Psoas muscle (tissue), 8 donors: ENCODE results near the gene HMOX1. TPM values are rescaled to one million over a fixed set of nuclear protein-coding genes. Genes with fewer than 3 reads are reported as not detected.

Experiments used
- ATAC-seq, 4 donors: fragments of 200-7000 bp; cut with Tn5 transposase; one replicate each; pipeline ENCODE4 v1.9.1; 2020; ENCODE audit warnings: moderate library complexity in 3 of 4, mild to moderate bottlenecking in 2 of 4
- DNase-seq, 2 donors: peaks; one replicate each; pipeline ENCODE4 v3.0.0-alpha.2; 2020
- H3K27ac ChIP-seq: fragments of 200-600 bp; one replicate; pipeline ENCODE4 v1.8.0; 2022
- H3K27me3 ChIP-seq, 3 donors: fragments of 200-600 bp in 1 of 3; one replicate each; pipeline versions ENCODE4 v1.6.1 to v1.8.0; 2013 to 2022; ENCODE audit warnings: low read length in 2 of 3, mild to moderate bottlenecking in 2 of 3, moderate library complexity in 1 of 3; ENCODE audit not compliant: insufficient read depth in 3 of 3
- H3K36me3 ChIP-seq, 2 donors: fragments of 200-600 bp in 1 of 2; one replicate each; pipeline versions ENCODE4 v1.6.1 to v1.8.0; 2013 to 2022; ENCODE audit warnings: low read depth in 1 of 2, mild to moderate bottlenecking in 1 of 2, moderate library complexity in 1 of 2; ENCODE audit not compliant: insufficient read depth in 1 of 2
- H3K4me1 ChIP-seq: fragments of 200-600 bp; one replicate; pipeline ENCODE4 v1.8.0; 2022
- H3K4me3 ChIP-seq: fragments of 200-600 bp; one replicate; pipeline ENCODE4 v1.8.0; 2022; ENCODE audit warnings: mild to moderate bottlenecking
- H3K9me3 ChIP-seq: fragments of 200-600 bp; one replicate; pipeline ENCODE4 v1.8.0; 2022
- CTCF ChIP-seq: fragments of 200-600 bp; IDR thresholded peaks from one replicate; pipeline ENCODE4 v1.8.0; 2022; ENCODE audit warnings: antibody characterized with exemption
- WGBS, 3 donors: extraction: QIAGEN DNeasy Blood & Tissue Kit; methylation state at CpG; one replicate each; pipeline versions ENCODE4 v1.1.6 to v1.1.7; 2013; 5-methylcytosine and 5-hydroxymethylcytosine counted together
- intact Hi-C, 2 donors: fragments of 100-400 bp; cut with DNase I; formaldehyde crosslinking; loops; one replicate each; pipeline versions ENCODE4 v1.11.0 to v1.14.2; 2022
- polyA plus RNA-seq, 3 donors: library from polyadenylated mRNA; stranded (reverse); fragments of 200-250 nt; gene quantifications; one replicate each; pipeline ENCODE4 v1.2.3, GENCODE V29; 2013
- total RNA-seq, 4 donors: library from RNA; stranded (reverse); fragmentation: NEBNext Ultra II Directional in 2 of 4; extraction: Animal tissue kit (Norgen Biotek cat#: 25700) in 2 of 4; gene quantifications; one replicate each; pipeline versions ENCODE4 v1.2.1 to v1.2.4, GENCODE V29; 2021 to 2023
- donor health status: healthy with polysubstance abuse.
- donor health status: DM: no; HTN: no; CAD: no; lungs with moderate emphysema.
- donor health status: Bipolar disorder and iron deficiency.
- donor health status: healthy.
- donor health status: DM: yes; HTN: yes; CAD: no.
- donor health status: DM: no; HTN: no; CAD: no.
- donor health status: DM: no; HTN: no; CAD: no.
- donor health status: DM: yes; HTN: yes; CAD: no.

Gene HMOX1
- total and polyA plus RNA-seq, 7 donors = 20.5 to 249 (median 75.0) TPM

- Histone ChIP-seq H3K27me3 (no peaks in the 10 kb centered on the region), H3K4me3 (no peak overlapping the region), H3K9me3 (no peaks in the 10 kb centered on the region), H3K4me1 (no peaks in the 10 kb centered on the region), H3K36me3 (peaks cover 11 to 85% of the 10 kb centered on the region in 2 donors), H3K27ac (no peak overlapping the region)
- no peak for TF ChIP-seq CTCF
- intact Hi-C loops = no loop called here
- DNase-seq = no peak
- 94 to 98% (median 96%) methylated on average over 4 of the region's 4 CpGs for WGBS, 3 donors
- ATAC-seq = no peak
Observed at GRCh38 chr22:35342390-35342789, 38.5 kb upstream of the HMOX1 start.

GRCh38 chr22:35343664-35344550 lies 37.0 kb upstream of the HMOX1 start:
- ATAC-seq (no peak), DNase-seq (no peak)
- Histone ChIP-seq H3K4me1 (no peaks in the 10 kb centered on the region), H3K27me3 (no peaks in the 10 kb centered on the region), H3K27ac (no peak overlapping the region), H3K9me3 (no peaks in the 10 kb centered on the region), H3K4me3 (no peak overlapping the region), H3K36me3 (peaks cover 9 to 84% of the 10 kb centered on the region in 2 donors)
- intact Hi-C loops = no loop called here
- WGBS, 3 donors = 96 to 97% (median 96%) methylated on average over 23 to 26 of the region's 26 CpGs
- TF ChIP-seq CTCF = no peak

GRCh38 chr22:35344956-35345690 lies 35.8 kb upstream of the HMOX1 start:
- WGBS, 3 donors = 89 to 92% (median 91%) methylated on average over 14 of the region's 14 CpGs
- TF ChIP-seq CTCF = no peak

GRCh38 chr22:35345808-35346505 lies 34.9 kb upstream of the HMOX1 start:
- no peak overlapping the region for H3K27ac ChIP-seq
- no peak for ATAC-seq
- H3K27me3 ChIP-seq = no peaks in the 10 kb centered on the region
- intact Hi-C loops = no loop called here
- H3K4me3 ChIP-seq = no peak overlapping the region
- WGBS, 3 donors = 94% methylated on average over 11 of the region's 11 CpGs
- no peaks in the 10 kb centered on the region for H3K9me3 ChIP-seq
- DNase-seq = no peak
- no peak for TF ChIP-seq CTCF
- peaks cover 14% of the 10 kb centered on the region for H3K4me1 ChIP-seq
- H3K36me3 ChIP-seq = peaks cover 9 to 65% of the 10 kb centered on the region in 2 donors

More at GRCh38 chr22:35344956-35345690, 35.8 kb upstream of the HMOX1 start:
- H3K27me3 ChIP-seq = no peaks in the 10 kb centered on the region
- intact Hi-C loops = no loop called here
- no peak overlapping the region for H3K27ac ChIP-seq
- H3K9me3 ChIP-seq = no peaks in the 10 kb centered on the region
- peaks cover 9 to 74% of the 10 kb centered on the region in 2 donors for H3K36me3 ChIP-seq
- H3K4me1 ChIP-seq = peaks cover 8% of the 10 kb centered on the region
- no peak overlapping the region for H3K4me3 ChIP-seq
- DNase-seq (no peak), ATAC-seq (no peak)
